ENCODE data around the gene ANKH. TPM values are rescaled to one million over a fixed set of nuclear protein-coding genes. Genes with fewer than 3 reads are reported as not detected.

ANKH gene
- total and polyA plus RNA-seq, 4 donors = 9.3 to 57.1 (median 37.4) TPM

DNA sequence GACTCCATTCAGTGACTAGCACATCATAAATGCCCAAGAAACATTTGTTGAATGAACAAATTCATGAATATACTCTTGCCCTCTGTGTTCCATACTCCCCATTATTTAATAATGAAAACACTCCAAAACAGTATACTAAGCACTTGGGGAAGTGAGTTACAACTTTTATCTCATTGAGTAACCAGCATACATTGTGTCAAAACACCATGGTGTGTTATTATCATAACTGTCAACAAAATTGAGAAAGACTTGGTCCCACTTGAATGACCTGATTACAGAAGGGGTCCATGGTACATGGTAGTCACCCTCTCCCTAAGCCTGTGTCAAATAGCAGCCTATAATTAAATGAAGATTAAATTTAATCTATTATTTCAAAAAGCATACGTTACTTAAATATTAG is 16.2 kb downstream of the ANKH start:
- no peaks in the 10 kb centered on the region for H3K27me3 ChIP-seq (ENCODE audit: control insufficient read depth in 4 of 4, insufficient read depth in 4 of 4, low read length in 3 of 4)
- no peak overlapping the region for H3K27ac ChIP-seq (ENCODE audit: low read depth in 1 of 2, low read length in 2 of 2)
- H3K4me3 ChIP-seq (ENCODE audit: low read depth in 1 of 3, low read length in 3 of 3) = no peak overlapping the region
- DNase-seq (ENCODE audit: low spot score) = no peak
- TF ChIP-seq SP1 (IDR thresholded peaks at IDR 0.05) (no peak), HNF4A (conservative IDR thresholded peaks at IDR 0.05) (no peak), EGR1 (IDR thresholded peaks at IDR 0.05; ENCODE audit: low read depth in 2 of 2) (no peak), FOXA2 (IDR thresholded peaks at IDR 0.05) (no peak), YY1 (IDR thresholded peaks at IDR 0.05) (no peak), RAD21 (IDR thresholded peaks at IDR 0.05) (no peak), RXRA (IDR thresholded peaks at IDR 0.05) (no peak), TAF1 (conservative IDR thresholded peaks at IDR 0.05) (no peak), FOXA1 (IDR thresholded peaks at IDR 0.05) (no peak)
- TF ChIP-seq, protein P1, sequence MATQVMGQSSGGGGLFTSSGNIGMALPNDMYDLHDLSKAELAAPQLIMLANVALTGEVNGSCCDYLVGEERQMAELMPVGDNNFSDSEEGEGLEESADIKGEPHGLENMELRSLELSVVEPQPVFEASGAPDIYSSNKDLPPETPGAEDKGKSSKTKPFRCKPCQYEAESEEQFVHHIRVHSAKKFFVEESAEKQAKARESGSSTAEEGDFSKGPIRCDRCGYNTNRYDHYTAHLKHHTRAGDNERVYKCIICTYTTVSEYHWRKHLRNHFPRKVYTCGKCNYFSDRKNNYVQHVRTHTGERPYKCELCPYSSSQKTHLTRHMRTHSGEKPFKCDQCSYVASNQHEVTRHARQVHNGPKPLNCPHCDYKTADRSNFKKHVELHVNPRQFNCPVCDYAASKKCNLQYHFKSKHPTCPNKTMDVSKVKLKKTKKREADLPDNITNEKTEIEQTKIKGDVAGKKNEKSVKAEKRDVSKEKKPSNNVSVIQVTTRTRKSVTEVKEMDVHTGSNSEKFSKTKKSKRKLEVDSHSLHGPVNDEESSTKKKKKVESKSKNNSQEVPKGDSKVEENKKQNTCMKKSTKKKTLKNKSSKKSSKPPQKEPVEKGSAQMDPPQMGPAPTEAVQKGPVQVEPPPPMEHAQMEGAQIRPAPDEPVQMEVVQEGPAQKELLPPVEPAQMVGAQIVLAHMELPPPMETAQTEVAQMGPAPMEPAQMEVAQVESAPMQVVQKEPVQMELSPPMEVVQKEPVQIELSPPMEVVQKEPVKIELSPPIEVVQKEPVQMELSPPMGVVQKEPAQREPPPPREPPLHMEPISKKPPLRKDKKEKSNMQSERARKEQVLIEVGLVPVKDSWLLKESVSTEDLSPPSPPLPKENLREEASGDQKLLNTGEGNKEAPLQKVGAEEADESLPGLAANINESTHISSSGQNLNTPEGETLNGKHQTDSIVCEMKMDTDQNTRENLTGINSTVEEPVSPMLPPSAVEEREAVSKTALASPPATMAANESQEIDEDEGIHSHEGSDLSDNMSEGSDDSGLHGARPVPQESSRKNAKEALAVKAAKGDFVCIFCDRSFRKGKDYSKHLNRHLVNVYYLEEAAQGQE (IDR thresholded peaks at IDR 0.05) = no peak
- no peak overlapping the region for H3K9ac ChIP-seq (ENCODE audit: low read depth in 1 of 2, low read length in 2 of 2)
- H3K36me3 ChIP-seq (ENCODE audit: control insufficient read depth in 4 of 4, insufficient read depth in 3 of 4, low read depth in 1 of 4, low read length in 3 of 4) = peaks cover 0 to 2% (median 0%) of the 10 kb centered on the region in 4 donors
- no peaks in the 10 kb centered on the region for H3K9me3 ChIP-seq (ENCODE audit: control insufficient read depth in 4 of 4, low read length in 3 of 4)
- H3K4me1 ChIP-seq (ENCODE audit: control insufficient read depth in 4 of 4, insufficient read depth in 4 of 4, low read length in 3 of 4) = peaks cover 0 to 4% (median 0%) of the 10 kb centered on the region in 4 donors
- 100% methylated on average over 1 of the region's 1 CpG for WGBS

GRCh38 chr5:14854799-14855198 is 16.8 kb downstream of the ANKH start:
- Histone ChIP-seq H3K9me3 (ENCODE audit: control insufficient read depth in 4 of 4, low read length in 3 of 4) (no peaks in the 10 kb centered on the region), H3K27me3 (ENCODE audit: control insufficient read depth in 4 of 4, insufficient read depth in 4 of 4, low read length in 3 of 4) (no peaks in the 10 kb centered on the region), H3K27ac (ENCODE audit: low read depth in 1 of 2, low read length in 2 of 2) (no peak overlapping the region), H3K4me3 (ENCODE audit: low read depth in 1 of 3, low read length in 3 of 3) (no peak overlapping the region), H3K4me1 (ENCODE audit: control insufficient read depth in 4 of 4, insufficient read depth in 4 of 4, low read length in 3 of 4) (no peaks in the 10 kb centered on the region), H3K9ac (ENCODE audit: low read depth in 1 of 2, low read length in 2 of 2) (no peak overlapping the region), H3K36me3 (ENCODE audit: control insufficient read depth in 4 of 4, insufficient read depth in 3 of 4, low read depth in 1 of 4, low read length in 3 of 4) (peaks cover 0 to 5% (median 0%) of the 10 kb centered on the region in 4 donors)
- WGBS = 93% methylated on average over 4 of the region's 4 CpGs
- no peak for DNase-seq (ENCODE audit: low spot score)
- TF ChIP-seq, protein P2, sequence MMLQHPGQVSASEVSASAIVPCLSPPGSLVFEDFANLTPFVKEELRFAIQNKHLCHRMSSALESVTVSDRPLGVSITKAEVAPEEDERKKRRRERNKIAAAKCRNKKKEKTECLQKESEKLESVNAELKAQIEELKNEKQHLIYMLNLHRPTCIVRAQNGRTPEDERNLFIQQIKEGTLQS (IDR thresholded peaks at IDR 0.05) = no peak
- no peak for TF ChIP-seq NR2F2 (IDR thresholded peaks at IDR 0.05)
- no peak for TF ChIP-seq HNF4A (conservative IDR thresholded peaks at IDR 0.05)
- TF ChIP-seq, protein P1 (IDR thresholded peaks at IDR 0.05) = no peak
- TF ChIP-seq GABPA (IDR thresholded peaks at IDR 0.05 in 1 of 2, conservative IDR thresholded peaks at IDR 0.05 in 1 of 2) = no peak
- no peak for TF ChIP-seq EGR1 (IDR thresholded peaks at IDR 0.05; ENCODE audit: low read depth in 2 of 2)
- TF ChIP-seq YY1 (IDR thresholded peaks at IDR 0.05) = no peak
- no peak for TF ChIP-seq JUND (IDR thresholded peaks at IDR 0.05)
- TF ChIP-seq FOXA2 (IDR thresholded peaks at IDR 0.05) = no peak
- no peak for TF ChIP-seq TAF1 (conservative IDR thresholded peaks at IDR 0.05)
